HG03575 (cell line): ENCODE results near the gene BRINP2.
"Not testable (repeated sequence)": the region's sequence is repeated elsewhere in the genome, so short reads cannot be mapped to it uniquely, and the experiment has no call there.

Source experiments
- ATAC-seq: cut with Tn5 transposase; IDR thresholded peaks from one replicate; pipeline ENCODE4 v1.9.1; 2021; ENCODE audit not compliant: unreplicated experiment, insufficient number of reproducible peaks, low FRiP score; ENCODE audit errors: extremely low read depth

The BRINP2 gene

GRCh38 chr1:177302357-177303044 lies 131.7 kb downstream of the BRINP2 start:
- ATAC-seq: no peak

- no peak for ATAC-seq
Observed at GRCh38 chr1:177305040-177306018, 134.6 kb downstream of the BRINP2 start.

DNA sequence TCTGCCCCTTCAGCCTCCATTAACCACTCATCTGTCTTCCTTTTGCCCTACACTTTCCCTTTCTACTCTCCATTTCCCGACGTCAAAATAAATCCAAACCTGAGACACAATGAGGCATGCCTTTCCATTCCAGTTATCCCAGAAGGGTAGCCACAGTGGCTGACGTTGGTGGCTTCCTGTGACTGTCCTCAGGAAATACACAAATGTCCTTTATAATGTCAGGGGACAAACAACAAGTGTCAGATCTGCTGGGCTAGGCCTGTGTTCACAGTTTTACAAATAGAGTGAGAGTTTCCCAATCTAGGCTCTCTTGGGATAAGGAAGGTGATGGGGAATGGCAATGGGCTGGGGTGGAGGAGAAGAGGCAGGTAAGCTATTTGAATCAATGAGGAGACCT lies 135.3 kb downstream of the BRINP2 start:
- no peak for ATAC-seq

DNA sequence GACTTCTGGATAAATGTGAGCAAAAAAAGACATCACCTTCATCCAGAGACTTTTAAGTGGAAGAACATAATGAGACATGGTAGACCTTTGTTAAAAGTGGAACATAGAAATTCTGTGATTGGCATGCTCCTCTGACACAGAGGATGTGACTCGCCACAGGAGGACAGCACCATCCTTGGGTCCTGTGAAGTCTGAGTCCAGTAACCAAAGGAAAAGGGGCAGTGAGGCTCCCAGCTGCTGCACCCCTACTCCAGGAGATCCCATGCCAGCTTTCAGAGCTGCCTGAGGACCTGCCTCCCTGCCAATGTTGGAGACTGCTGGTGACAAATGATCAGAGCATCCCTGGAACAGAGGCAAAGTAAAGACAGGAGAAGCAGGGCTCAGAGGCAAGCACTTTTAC lies 136.2 kb downstream of the BRINP2 start:
- ATAC-seq: no peak

GRCh38 chr1:177307771-177308170 lies 137.0 kb downstream of the BRINP2 start:
- no peak for ATAC-seq

DNA sequence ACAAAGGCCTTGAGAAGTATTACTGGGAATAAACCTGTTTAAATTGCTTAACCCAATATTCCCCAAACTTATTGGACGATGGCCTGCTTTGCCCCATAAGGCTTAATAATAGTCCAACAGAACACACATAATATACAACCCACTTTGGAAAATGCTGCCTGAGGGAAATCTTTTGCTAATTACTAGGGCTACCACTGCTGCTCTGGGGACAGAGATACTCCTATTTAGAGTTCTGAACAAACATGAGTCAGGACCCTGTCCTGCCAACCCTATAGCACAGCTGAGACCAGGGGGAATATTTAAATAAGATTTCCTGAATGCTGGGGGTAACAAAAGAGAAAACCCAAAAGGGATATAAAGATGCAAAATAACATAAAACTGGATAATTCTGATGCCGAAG lies 139.1 kb downstream of the BRINP2 start:
- no peak for ATAC-seq

DNA sequence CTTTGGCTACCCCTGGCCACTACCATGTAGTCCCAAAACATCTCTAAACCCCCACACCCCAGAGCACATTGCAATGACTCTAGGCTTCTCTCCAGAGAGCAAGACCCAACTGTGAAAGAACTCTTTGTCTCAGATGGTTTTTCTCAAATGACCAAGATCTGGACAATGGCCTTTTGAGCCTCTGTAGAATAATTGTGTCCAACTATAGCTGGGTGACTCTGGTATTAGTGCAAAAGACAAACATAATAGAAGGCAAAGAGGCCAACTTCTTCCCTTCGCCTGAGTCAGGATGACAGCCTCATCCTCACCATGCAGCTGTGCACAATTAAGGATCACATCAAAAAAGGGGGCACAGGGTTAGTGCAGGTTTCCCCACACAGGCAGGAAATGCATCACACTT lies 139.6 kb downstream of the BRINP2 start:
- ATAC-seq: no peak

DNA sequence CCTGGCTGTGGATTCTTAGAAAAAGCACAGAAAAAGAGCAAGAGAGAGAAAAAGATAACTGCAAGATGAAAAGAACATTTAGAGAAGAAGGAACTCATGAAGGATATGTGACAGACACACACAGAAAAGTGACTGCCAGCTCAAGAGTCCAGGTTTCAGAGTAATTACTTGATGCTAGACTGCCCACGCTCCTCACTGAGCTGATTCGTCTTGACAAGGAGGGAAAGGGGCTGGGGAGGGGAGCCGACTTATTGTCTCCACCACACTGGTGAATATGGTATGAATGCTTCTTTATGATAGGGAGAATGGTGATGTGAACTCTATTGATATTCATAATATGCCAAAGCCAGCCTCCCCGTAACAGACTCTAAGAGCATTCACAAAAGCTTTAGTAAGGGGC lies 140.4 kb downstream of the BRINP2 start:
- no peak for ATAC-seq

GRCh38 chr1:177311586-177311985 lies 140.8 kb downstream of the BRINP2 start:
- ATAC-seq: no peak

DNA sequence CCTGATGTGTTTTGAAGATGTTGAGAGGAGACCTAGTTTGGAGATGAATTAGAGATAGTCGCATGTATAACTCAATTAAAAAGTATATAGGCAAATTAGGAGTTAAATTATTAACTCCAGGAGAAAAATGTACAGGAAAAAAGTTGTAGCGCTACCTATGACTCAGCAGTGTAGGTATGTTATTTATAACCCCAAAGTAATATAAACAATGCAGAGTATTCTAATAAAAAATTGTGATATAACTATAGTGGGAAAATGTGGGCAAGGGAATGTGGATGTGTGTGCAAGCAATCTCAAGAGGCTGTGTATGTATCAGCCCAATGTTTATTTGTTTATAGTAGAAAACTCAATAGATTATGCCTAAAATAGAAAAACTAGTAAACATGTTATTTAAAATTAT lies 144.5 kb downstream of the BRINP2 start:
- ATAC-seq: no peak

- ATAC-seq: no peak
Observed at GRCh38 chr1:177315761-177316160, 145.0 kb downstream of the BRINP2 start.

- not testable (repeated sequence) for ATAC-seq
Observed at GRCh38 chr1:177321434-177321833, 150.7 kb downstream of the BRINP2 start.

DNA sequence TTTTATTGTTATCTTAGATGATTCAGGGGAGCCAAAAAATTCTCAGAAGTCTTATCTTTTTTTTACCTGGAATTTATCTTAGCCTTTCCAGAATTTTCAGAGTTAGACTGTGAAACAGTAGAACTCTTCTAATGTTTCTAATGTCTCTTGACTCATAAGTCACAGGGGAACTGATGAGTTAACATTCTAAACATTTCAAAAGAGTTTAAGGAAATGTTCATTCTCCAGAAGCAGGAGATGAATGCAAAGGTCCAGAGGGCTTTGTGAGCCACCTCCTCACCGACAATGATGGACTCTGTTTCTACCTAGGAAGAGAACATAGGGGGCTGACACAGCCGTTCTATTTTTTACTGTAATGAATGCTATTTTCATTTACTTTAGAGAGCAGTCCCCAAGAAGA lies 157.5 kb downstream of the BRINP2 start:
- no peak for ATAC-seq

GRCh38 chr1:177329871-177330270 lies 159.1 kb downstream of the BRINP2 start:
- ATAC-seq: no peak
